HG02943 (cell line): Measurements from ENCODE around the gene ARHGEF16.

Experiments
- ATAC-seq: cut with Tn5 transposase; IDR thresholded peaks from one replicate; pipeline ENCODE4 v1.9.1; 2021; ENCODE audit warnings: mild to moderate bottlenecking, low read depth, moderate library complexity; ENCODE audit not compliant: unreplicated experiment

The ARHGEF16 gene

DNA sequence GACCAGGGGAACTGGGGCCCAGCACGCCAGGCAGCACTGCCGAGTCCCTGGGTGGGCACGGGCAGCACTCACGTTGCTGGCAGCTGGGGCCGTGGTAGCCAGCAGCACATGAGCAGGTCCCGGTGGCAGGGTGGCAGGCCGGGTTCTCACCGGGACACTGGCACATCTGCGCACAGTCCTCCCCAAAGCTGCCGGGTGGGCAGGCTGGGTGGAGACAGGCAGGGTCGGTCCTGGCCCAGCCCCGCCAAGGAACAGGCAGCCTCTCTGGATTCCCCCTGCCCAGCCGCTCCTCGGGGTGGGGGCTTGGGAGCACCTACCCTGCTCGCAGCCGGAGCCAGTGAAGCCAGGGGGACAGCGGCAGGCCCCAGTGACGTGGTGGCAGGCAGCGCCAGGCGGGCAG lies 42.5 kb downstream of the ARHGEF16 start:
- no peak for ATAC-seq

DNA sequence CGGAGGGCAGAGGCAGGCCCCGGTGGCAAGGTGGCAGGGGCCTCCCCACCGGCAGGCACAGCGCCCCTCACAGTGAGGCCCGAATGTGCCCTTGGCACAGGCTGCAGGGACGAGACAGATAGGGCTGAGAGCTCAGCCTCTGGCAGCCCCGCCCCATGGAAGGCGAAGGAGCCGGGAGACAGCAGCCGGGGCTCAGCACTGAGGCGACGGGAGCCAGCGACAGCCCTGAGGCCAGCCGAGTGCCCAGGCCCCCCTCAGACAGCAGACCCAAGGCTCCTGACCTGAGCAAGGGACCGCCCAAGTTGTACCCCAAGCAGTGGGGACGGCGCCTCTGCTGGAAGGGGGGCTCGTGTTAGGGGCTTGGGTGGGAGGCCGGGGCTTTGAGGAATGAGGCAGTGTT lies 43.1 kb downstream of the ARHGEF16 start:
- ATAC-seq: no peak

DNA sequence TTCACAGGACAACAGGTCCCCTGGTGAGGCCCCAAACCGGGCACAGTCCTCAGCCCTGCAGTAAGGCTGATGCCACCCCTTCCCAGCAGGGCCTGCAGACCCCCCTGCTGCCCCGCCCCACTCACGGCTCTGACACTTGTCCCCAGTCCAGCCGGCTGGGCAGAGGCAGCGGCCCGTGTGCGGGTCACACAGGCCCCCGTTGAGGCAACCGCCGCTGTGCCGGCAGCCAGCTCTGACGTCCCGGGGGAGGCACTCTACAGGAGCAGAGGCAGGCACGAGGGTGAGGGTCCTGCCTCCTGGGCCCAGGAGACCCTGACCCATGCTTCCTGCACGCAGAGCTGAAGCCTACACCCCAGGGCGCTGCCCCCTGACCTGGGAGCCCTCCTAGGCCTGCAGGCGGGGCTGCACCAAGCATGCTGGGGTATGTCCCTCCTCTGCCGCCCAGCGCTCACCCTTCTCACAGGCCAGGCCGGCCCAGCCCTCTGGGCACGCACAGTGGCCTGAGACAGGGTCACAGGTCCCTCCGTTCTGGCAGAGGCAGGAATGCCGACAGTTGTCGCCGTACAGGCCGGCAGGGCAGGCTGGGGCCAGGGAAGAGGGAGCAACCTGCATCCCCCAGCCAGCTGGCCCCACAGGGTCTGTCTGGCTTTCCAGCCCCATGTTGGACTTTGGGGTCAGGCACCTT lies 43.9 kb downstream of the ARHGEF16 start:
- ATAC-seq: no peak

DNA sequence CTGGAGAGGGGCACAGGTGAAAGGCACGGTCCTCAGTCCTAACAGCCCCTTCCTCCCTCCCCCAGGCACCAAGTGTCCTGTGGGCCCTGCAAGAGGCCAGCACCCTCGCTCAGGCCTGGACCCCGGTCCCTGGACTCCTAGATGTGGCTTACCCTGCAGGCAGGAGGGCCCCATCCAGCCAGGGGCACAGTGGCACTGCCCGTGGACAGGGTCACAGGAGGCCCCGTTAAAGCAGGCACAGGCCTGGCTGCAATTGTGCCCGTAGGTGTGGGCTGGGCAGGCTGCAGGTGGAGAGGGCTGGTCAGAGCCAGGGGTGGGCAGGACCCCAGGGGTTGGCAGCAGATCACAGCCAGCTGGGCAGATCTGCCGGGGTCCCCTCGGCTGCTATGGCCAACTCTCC lies 44.5 kb downstream of the ARHGEF16 start:
- ATAC-seq: no peak

DNA sequence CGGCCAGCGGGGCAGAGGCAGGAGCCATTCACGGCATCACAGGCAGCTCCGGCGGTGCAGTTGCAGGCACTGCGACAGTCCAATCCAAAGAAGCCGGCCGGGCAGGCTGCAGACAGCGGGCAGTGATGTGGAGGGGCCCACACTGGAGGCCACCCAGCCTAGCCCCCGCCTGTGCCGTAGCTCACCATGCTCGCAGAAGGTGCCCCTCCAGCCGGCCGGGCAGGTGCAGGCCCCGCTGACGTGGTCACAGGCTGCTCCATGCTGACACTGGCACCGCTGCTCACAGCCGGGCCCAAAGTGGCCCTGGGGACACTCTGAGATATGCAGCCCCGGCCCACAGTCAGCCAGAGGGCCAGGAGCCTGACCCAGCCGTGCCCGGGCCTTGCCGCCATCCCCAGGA lies 45.1 kb downstream of the ARHGEF16 start:
- ATAC-seq: no peak

DNA sequence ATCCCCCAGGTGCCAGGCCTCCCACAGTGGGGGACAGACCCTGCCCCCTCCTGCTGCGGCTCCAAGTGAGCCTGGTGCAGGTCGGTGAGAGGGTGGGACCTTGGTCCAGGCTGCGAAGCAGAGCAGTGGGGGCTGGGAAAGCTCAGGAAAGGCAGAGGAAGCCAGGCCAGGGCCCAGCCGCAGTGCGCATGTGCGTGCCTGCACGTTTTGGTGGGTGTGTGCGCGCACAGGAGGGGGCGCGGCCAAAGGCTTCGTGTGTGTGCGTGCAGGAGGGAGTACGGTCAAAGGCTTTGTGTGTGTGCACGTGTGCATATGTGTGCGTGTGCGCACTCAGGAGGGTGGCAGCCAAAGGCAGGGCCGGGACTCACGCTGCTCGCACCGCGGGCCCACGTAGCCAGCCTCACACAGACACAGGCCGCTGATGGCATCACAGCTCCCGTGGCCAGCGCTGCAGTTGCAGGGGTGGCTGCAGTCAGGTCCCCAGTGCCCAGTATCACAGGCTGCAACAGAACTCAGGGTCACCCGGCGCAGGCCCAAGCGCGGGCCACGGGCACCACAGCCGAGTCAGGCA lies 45.9 kb downstream of the ARHGEF16 start:
- no peak for ATAC-seq

DNA sequence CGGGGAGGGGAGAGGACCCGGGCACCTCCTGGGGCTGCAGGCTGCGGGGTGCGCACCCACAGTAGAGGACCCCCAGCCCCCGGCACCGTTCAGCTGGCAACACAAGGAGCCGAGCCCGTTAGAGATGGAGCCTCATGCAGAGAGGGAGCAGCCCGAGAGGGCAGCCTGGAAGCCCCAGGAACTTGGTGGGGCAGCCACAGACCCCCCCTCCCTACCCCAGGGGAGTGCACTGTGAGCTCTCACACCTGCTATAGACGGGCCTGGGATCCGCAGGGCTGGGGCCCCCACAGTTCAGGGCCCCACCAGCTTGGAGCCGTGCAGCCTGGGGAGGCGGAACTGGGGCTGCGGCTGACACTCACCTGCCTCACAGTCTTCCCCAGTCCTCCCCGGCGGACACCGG lies 47.0 kb downstream of the ARHGEF16 start:
- ATAC-seq: no peak

DNA sequence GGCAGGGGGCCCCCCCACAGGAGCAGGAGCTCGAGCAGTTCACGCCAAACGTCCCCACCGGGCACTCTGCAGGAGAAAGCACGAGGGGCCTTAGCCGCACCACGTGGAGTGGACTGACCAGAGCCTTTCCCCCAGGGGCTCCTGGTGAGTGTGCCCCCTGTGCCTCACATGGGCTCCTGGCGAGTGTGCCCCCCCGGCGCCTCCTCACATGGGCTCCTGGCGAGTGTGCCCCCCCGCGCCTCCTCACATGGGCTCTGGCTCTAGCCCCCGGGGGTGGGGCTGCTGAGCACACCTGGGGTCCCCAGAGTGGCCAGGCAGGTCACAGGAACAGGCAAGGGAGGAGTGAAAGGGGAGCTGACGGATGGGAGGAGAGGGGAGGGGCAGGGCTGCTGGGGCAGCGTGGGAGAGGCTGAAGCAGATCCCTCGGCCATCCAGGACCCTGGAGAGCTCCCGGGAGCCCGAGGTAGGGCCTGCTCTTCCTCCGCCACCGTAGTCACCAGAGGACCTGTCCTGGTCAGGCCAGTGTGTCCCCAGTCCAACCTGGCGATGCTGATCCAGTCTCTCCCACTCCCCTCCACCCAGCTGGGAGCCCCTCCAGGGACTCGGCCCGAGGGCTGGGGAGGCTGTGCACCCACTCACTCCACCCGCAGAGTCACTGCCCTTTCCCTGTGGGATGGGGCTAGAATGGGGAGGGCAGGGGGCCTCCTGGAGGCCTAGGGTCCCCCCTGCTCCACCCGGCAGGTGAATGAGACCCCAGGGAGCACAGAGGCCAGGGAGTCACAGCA lies 47.6 kb downstream of the ARHGEF16 start:
- ATAC-seq: no peak

DNA sequence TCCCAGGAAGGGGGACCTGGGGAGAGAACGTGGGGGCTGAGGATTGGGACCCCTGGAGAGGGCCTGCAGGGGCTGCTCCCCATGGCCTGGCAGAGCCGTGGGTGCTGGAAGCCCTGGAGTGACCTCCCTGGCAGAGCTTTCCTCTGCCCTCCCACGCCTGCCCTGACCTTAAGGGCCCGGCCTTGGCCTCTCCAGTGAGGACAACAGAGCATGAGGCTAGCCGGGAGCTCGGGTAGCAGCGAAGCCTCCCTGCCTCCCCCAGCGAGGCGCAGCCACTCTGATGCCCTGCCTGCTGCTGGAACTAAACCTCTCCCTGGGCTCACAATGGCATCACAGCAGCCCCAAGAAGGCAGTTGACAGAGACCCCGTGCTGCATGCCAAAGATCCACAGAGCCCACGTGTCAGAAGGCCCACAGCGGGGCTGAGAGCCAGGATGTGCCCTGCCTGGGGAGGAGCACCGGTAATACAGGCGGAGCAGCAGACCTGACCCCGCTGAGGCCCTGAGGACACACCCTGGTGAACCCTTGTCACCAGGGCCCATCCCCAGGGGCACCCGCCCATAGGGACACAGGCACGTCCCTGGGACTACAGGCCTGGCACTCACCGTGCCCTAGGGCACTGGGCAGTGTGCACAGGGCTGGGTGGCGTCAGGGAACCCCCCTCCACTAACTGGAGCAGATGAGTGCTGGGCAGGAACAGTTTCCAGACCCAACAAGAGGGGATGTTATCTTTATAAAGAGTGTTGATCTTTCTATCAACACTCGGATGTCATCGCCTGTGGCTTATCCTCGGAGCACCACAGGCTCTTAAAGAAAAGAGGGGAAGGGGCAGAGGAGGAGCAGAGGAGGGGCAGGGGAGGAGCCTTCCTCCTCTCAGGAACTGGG lies 48.4 kb downstream of the ARHGEF16 start:
- ATAC-seq: no peak

DNA sequence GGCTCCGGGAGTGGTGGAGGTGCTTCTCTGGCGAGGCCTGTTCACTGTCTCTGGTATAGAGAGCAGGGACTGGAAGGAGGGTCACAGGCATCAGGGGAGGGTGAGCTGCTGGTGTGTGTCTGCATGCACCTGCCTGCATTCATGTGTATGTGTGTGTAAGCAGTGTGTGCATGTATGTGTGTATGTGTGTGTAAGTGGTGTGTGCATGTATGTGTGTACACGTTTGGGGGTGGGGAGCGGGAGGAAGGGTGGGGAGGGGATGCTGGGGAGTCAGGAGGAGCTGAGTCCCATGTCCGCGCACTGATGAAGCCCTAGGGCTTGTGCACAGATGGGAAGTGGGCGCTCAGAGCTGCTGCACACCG lies 49.0 kb downstream of the ARHGEF16 start:
- ATAC-seq: no peak

DNA sequence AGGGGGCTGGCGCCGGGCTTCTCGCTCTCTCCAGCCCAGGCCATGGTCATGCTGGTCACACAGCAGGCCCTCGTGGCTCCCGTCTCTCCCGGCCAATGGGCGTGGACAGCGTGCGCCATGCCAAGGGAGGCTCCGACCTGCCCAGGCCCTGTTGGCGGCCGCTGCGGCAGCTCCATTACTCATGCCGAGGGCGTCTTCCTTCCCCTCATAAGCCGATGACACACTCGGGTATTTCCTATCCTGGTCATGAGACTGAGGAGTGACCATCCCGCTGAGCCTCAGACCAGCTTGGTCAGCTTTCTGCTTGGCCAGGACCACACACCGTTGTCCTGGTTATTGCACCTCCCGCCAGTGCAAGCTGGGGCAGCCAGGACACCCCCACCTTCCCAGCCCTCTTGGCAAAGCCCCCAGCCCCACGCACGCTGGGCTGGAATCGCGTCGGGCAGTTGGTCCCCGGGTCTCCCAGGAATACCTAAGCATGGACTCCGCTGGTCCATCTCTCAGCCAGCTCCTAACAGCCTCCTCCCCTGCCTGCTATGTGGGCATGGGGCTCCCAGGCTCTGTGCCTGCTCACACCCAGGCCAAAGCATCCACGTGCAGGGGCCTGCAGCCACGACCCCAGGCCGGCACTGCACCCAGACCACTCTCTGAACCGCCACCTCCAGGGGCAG lies 49.8 kb downstream of the ARHGEF16 start:
- ATAC-seq: no peak

DNA sequence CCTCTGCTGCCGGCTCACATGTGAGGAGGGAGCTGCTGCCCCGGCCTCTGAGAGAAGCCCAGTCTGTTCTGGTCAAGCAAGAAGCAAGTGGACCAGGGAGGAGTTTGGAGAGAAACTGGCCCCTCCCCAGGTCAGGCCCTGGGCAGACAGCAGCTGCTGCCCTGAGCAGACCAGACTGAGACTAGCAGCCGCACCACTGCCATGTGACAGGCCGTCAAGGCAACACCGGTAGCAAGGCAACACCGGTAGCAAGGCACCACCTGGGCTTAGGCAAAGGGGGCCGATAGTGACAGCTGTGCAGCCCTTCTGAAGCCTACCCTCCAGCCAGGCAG lies 50.3 kb downstream of the ARHGEF16 start:
- ATAC-seq: no peak

DNA sequence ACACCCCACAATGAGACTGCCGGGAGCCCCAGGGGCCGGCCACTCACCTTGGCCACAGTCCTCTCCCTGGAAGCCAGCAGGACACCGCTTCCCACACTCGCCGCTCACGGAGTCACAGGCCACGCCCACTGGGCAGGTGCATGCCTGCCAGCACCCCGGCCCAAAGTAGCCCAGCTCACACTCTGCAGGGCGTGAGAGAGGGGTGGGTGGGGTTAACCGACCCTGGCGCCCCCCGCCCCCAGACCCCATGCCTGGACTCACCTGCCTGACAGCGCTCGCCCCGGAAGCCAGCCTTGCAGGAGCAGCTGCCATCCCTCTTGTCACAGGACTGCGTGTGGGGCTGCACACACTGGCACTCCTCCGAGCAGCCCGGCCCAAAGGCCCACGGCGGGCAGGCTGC lies 50.7 kb downstream of the ARHGEF16 start:
- no peak for ATAC-seq

DNA sequence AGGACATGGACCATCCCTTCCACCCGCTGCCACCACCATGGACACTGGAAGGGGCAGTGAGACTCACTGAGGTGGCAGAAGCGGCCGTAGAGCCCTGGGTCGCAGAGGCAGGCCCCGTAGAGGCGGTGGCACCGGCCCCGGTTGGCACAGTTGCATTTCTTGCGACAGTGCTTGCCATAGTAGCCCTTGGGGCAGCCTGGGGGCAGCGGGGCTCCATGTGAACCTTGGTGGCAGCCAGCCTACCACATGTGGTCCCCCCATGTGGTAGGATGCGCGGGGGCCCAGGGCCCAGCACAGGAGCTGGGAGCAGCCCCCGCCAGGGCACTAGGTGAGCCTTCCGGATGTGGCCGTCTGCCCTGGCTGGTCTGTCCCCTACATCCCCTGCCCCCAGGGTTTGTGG lies 51.6 kb downstream of the ARHGEF16 start:
- ATAC-seq: no peak

DNA sequence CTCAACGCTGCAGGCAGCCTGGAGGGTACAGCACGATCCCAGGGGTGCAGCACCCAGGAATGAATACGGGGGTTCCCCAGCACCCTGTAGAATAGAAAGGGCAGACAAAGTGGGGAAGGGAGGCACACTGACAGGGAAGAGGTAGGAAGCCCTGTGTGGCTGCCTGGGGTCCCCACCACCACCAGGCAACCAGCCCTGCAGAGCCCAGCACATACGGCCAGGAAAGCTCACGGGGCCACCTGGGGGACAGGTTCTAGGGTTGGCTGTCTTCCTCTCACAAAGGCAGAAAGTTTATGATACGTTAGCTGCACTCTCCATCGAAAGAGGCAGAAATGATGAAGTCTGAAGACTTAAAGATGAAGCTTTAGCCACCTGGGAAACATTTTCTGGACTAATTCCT lies 52.5 kb downstream of the ARHGEF16 start:
- no peak for ATAC-seq

DNA sequence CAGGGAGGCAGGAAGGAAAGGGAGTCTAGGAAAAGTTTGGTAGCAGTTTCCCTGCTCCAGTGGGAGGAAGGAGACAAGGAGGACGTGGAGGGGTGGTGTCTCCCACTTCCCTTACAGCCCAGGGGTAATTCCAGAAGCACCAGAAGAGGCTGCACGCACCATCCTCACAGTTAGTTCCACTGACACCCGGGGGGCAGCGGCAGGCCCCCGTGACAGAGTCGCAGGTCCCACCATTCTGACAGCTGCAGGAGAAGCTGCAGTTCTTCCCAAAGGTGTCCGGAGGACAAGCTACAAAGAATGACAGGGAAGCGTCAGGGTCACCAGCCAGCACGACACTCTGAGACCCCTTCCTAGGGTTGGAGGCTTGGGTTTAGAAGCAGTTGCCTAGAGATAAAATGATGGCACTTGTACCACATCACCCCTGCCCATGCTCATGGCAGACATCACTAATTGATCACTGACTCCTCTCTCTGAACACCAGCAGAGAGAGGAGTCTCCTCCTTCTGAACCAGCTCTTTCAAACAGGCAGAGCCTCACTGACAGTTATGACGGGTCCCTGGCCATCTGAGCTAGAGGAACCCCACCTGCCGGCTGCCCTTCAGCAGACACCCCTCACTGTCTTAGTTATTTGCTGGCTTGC lies 53.3 kb downstream of the ARHGEF16 start:
- ATAC-seq: no peak

DNA sequence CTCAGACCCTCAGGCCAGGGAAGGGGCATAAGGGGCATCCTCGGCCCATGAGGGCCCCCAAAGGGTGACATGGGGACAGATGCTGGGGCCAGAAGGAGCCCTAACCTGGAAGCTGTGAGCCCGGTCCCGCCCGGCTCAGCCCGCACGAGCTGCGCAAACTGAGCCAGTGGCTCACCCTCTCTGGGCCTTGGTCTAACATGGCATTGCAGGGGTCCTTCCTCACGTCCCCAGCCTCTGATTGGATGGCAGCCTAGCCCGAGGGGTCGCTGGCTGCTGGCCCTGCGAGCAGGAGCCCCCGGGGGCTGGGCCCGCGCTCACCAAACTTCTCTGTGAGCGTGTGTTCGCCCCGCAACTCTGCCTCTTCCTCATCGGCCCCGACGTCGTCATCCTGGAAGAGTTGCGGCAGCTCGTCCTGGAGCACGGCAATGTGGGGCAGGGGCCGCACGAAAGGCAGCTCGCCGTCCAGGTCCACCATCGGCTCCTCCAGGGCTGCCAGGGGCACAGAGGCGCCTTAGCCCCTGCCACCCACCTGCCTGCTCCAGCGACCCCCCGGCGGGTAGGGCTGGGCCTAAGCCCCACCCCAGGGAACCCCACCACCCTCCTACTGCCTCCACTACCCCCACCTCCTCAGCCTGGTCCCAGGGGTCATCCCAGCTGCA lies 54.4 kb downstream of the ARHGEF16 start:
- no peak for ATAC-seq

DNA sequence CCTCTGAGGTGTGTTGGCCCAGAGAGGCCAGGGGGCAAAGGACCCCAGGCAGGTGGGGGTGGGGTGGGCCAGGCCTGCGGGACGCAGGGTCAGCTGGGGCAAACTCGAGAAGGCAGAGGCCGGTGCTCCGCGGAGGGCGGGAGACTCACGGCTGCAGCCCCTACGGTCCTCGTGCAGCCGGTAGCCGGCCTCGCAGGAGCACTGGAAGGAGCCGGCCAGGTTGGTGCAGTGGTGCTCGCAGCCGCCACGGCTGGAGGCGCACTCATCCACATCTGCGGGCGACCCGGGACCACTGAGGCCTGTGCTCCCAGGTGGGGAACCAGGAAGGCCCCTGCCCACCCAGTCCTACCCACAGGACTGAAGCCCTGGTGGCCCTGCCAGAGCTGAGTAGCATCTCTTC lies 55.3 kb downstream of the ARHGEF16 start:
- no peak for ATAC-seq

DNA sequence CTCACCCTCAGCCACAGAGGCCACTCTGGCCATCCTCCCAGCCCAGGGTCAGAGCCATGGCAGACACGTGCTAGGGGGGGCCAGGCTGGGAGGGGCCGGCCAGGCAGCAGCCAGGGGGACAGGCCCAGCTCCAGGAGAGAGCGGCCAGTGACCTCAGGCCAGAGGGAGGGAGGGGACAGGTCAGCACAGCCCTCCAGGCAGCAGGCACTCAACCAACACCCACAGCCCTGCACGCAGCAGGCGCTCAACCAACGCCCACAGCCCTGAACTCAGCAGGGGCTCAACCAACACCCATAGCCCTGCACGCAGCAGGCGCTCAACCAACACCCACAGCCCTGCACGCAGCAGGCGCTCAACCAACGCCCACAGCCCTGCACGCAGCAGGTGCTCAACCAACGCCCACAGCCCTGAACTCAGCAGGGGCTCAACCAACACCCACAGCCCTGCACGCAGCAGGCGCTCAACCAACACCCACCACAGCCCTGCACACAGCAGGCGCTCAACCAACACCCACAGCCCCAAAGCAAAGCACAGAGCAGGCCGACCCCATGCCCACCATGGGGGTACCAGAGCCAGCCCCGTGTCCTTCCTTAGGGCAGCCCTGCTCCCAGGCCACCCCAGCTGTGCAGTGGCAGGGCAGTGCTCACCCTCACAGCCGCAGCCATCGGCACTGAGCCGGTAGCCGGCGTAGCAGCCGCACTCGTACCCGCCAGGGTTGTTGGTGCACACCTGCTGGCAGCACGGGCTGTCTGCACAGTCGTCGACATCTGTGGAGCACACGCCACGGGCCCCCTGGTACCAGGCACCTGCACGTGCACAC lies 55.9 kb downstream of the ARHGEF16 start:
- ATAC-seq: no peak
